Spleen (tissue), 7 donors: ENCODE results near the gene RGS6.

ENCODE experiments used
- POLR2A ChIP-seq, 3 donors: fragments of 450-650 bp; IDR thresholded peaks; one replicate each; pipeline ENCODE4 v1.5.1; 2017; ENCODE audit warnings: antibody characterized with exemption in 3 of 3, mild to moderate bottlenecking in 1 of 3
- TF ChIP-seq, protein P1 (sequence below), 11 experiments: fragments of 200-600 bp in 7 of 11; fragments of 450-650 bp in 4 of 11; sonication (generic) in 4 of 11; IDR thresholded peaks in 8 of 11; conservative IDR thresholded peaks in 3 of 11; 1 replicate in 7 of 11; 2 replicates in 4 of 11; pipeline versions ENCODE4 v1.4.0 to v1.8.0; 2016 to 2021; ENCODE audit warnings: antibody characterized with exemption in 11 of 11, inconsistent platforms in 4 of 11, mild to moderate bottlenecking in 1 of 11
- donor health status: DM: no; HTN: no; CAD: no; lungs with moderate emphysema.
- donor health status: DM: no; HTN: no; CAD: no.
- donor health status: DM: no; HTN: no; CAD: no.

- TF ChIP-seq, protein P1, sequence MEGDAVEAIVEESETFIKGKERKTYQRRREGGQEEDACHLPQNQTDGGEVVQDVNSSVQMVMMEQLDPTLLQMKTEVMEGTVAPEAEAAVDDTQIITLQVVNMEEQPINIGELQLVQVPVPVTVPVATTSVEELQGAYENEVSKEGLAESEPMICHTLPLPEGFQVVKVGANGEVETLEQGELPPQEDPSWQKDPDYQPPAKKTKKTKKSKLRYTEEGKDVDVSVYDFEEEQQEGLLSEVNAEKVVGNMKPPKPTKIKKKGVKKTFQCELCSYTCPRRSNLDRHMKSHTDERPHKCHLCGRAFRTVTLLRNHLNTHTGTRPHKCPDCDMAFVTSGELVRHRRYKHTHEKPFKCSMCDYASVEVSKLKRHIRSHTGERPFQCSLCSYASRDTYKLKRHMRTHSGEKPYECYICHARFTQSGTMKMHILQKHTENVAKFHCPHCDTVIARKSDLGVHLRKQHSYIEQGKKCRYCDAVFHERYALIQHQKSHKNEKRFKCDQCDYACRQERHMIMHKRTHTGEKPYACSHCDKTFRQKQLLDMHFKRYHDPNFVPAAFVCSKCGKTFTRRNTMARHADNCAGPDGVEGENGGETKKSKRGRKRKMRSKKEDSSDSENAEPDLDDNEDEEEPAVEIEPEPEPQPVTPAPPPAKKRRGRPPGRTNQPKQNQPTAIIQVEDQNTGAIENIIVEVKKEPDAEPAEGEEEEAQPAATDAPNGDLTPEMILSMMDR (IDR thresholded peaks at IDR 0.05 in 8 of 11, conservative IDR thresholded peaks at IDR 0.05 in 3 of 11): no peak
- TF ChIP-seq POLR2A (IDR thresholded peaks at IDR 0.05): no peak
Measured at GRCh38 chr14:72089625-72090024, 157.4 kb downstream of the RGS6 start.
